ENCODE data around the gene B3GALT5. TPM values are rescaled to one million over a fixed set of nuclear protein-coding genes. Genes with fewer than 3 reads are reported as not detected.

B3GALT5 gene
- total and polyA plus RNA-seq, 2 of the 4 experiments (the other 2 are of a cell fraction): 0.05 to 0.18 TPM

- Histone ChIP-seq H3K27me3 (ENCODE audit: control insufficient read depth, insufficient read depth, low read length) (no peaks in the 10 kb centered on the region), H2BK15ac (ENCODE audit: low read depth, low read length) (no peak overlapping the region), H2AK5ac (ENCODE audit: low read depth, low read length) (no peak overlapping the region), H3K27ac (ENCODE audit: insufficient read depth, low read length) (no peak overlapping the region), H4K20me1 (ENCODE audit: insufficient read depth, low read length) (no peaks in the 10 kb centered on the region), H3K4ac (ENCODE audit: low read depth, low read length) (no peak overlapping the region), H3K18ac (ENCODE audit: low read depth, low read length) (no peak overlapping the region), H3K23ac (ENCODE audit: low read depth, low read length) (no peak overlapping the region), H2BK5ac (ENCODE audit: low read depth, low read length, poor library complexity, severe bottlenecking) (no peak overlapping the region), H3K4me1 (ENCODE audit: control insufficient read depth, insufficient read depth, low read length) (no peaks in the 10 kb centered on the region), H3K9me3 (ENCODE audit: control insufficient read depth, insufficient read depth, low read length) (no peaks in the 10 kb centered on the region; the same call in 1 of the 2 replicates), H4K8ac (ENCODE audit: low read depth in 2 of 2, low read length in 2 of 2) (no peak overlapping the region), H3K56ac (ENCODE audit: extremely low read depth, insufficient read depth, low read length) (no peak overlapping the region), H3K4me2 (ENCODE audit: low read depth, low read length) (no peak overlapping the region), H3K79me1 (ENCODE audit: low read depth in 1 of 2, low read length in 2 of 2) (no peaks in the 10 kb centered on the region), H2AK9ac (replicated peaks; ENCODE audit: low read depth, low read length, poor library complexity) (no peak overlapping the region), H4K91ac (ENCODE audit: insufficient read depth, low read depth, low read length) (no peak overlapping the region), H3K9me1 (ENCODE audit: insufficient read depth, low read length) (no peaks in the 10 kb centered on the region), H3K9ac (ENCODE audit: low read depth, low read length) (no peak overlapping the region), H4K5ac (ENCODE audit: low read depth, low read length) (no peak overlapping the region), H3K14ac (replicated peaks; ENCODE audit: low read depth, low read length) (no peak overlapping the region), H3K4me3 (ENCODE audit: insufficient read depth, low read depth, low read length) (no peak overlapping the region), H3K36me3 (ENCODE audit: control insufficient read depth, insufficient read depth, low read length) (no peaks in the 10 kb centered on the region), H2AFZ (replicated peaks; ENCODE audit: low read length, poor library complexity) (no peak overlapping the region), H2BK120ac (ENCODE audit: low read depth, low read length) (no peak overlapping the region), H2BK20ac (ENCODE audit: low read depth, low read length) (no peak overlapping the region)
- ChIA-PET POLR2A (ENCODE audit: unreplicated experiment) (no interaction called here), CTCF (interaction anchor here (0.6 to 1.7 kb wide), 2 partner anchors 188 to 468 kb away, joined by 4 to 8 read pairs; no protein-coding TSS in a partner anchor)
- no TSS peak for BruUV-seq (replicated peaks)
- in situ Hi-C loops (cut with MboI; ENCODE audit: low sequenced_read_pairs): no loop called here
- ATAC-seq (ENCODE audit: low read depth) (no peak), DNase-seq (peak; percentile 12)
- dilution Hi-C loops (cut with HindIII; ENCODE audit: low sequenced_read_pairs, unreplicated experiment): loop anchor here (25.0 kb wide), 1 partner anchor 194 kb away; no protein-coding TSS in a partner anchor
- intact Hi-C loops (cut with micrococcal nuclease): no loop called here
- WGBS, 2 experiments (ENCODE audit: extremely low coverage in 2 of 2, insufficient read length in 1 of 2): 20% methylated on average over 1 of the region's 2 CpGs; no CpG with 5 or more reads in 1 of the 2 experiments
- TF ChIP-seq NFE2L2 (IDR thresholded peaks at IDR 0.05; ENCODE audit: low read depth, low read length): no peak
- peak; percentile 52; the same call in 1 of the 2 replicates for TF ChIP-seq SMC3 (IDR thresholded peaks at IDR 0.05; ENCODE audit: low read depth, low read length)
- TF ChIP-seq MXI1 (IDR thresholded peaks at IDR 0.05; ENCODE audit: borderline replicate concordance, low read depth, low read length): no peak
- no peak for TF ChIP-seq CEBPB (IDR thresholded peaks at IDR 0.05; ENCODE audit: low read depth, low read length)
- TF ChIP-seq RCOR1 (IDR thresholded peaks at IDR 0.05; ENCODE audit: insufficient replicate concordance, low read length): no peak
- peak; percentile 41 for TF ChIP-seq RAD21 (IDR thresholded peaks at IDR 0.05; ENCODE audit: low read length)
- peak; percentile 40 for TF ChIP-seq CTCF (conservative IDR thresholded peaks at IDR 0.05; ENCODE audit: low read depth, low read length)
These were observed 93.1 kb downstream of the B3GALT5 start for GRCh38 chr21:39705849-39706248.
